Measurements from ENCODE around the gene PHLDB3.

The PHLDB3 gene

GRCh38 chr19:43447655-43448054 is 56.9 kb downstream of the PHLDB3 start:
- in situ Hi-C loops (cut with HindIII; ENCODE audit: low sequenced_read_pairs): loop anchor here (25.0 kb wide), 1 partner anchor 90 kb away; the partner anchor contains the start of genes ETHE1 and ZNF575

GRCh38 chr19:43446746-43447489 is 57.6 kb downstream of the PHLDB3 start:
- in situ Hi-C loops (cut with HindIII; ENCODE audit: low sequenced_read_pairs): loop anchor here (25.0 kb wide), 1 partner anchor 90 kb away; the partner anchor contains the start of genes ETHE1 and ZNF575

- in situ Hi-C loops (cut with HindIII; ENCODE audit: low sequenced_read_pairs): loop anchor here (25.0 kb wide), 1 partner anchor 92 kb away; the partner anchor contains the start of genes ETHE1 and ZNF575
These were observed 59.1 kb downstream of the PHLDB3 start for GRCh38 chr19:43445426-43445825.

- in situ Hi-C loops (cut with HindIII; ENCODE audit: low sequenced_read_pairs): loop anchor here (25.0 kb wide), 1 partner anchor 93 kb away; the partner anchor contains the start of genes ETHE1 and ZNF575
These were observed 59.8 kb downstream of the PHLDB3 start for GRCh38 chr19:43444531-43445287.

- in situ Hi-C loops (cut with HindIII; ENCODE audit: low sequenced_read_pairs): loop anchor here (25.0 kb wide), 1 partner anchor 93 kb away; the partner anchor contains the start of genes ETHE1 and ZNF575
These were observed 60.5 kb downstream of the PHLDB3 start for GRCh38 chr19:43444091-43444490.

- in situ Hi-C loops (cut with HindIII; ENCODE audit: low sequenced_read_pairs): loop anchor here (25.0 kb wide), 1 partner anchor 96 kb away; the partner anchor contains the start of genes ETHE1 and ZNF575
These were observed 62.8 kb downstream of the PHLDB3 start for GRCh38 chr19:43441716-43442115.

- in situ Hi-C loops (cut with HindIII; ENCODE audit: low sequenced_read_pairs): loop anchor here (25.0 kb wide), 1 partner anchor 98 kb away; the partner anchor contains the start of genes ETHE1 and ZNF575
These were observed 64.9 kb downstream of the PHLDB3 start for GRCh38 chr19:43439709-43440063.

- in situ Hi-C loops (cut with HindIII; ENCODE audit: low sequenced_read_pairs): loop anchor here (25.0 kb wide), 1 partner anchor 98 kb away; the partner anchor contains the start of genes ETHE1 and ZNF575
These were observed 65.4 kb downstream of the PHLDB3 start for GRCh38 chr19:43439032-43439708.

- in situ Hi-C loops (cut with HindIII; ENCODE audit: low sequenced_read_pairs): loop anchor here (25.0 kb wide), 1 partner anchor 99 kb away; the partner anchor contains the start of genes ETHE1 and ZNF575
These were observed 66.1 kb downstream of the PHLDB3 start for GRCh38 chr19:43438291-43439031.

- in situ Hi-C loops (cut with HindIII; ENCODE audit: low sequenced_read_pairs): loop anchor here (25.0 kb wide), 1 partner anchor 100 kb away; the partner anchor contains the start of genes ETHE1 and ZNF575
These were observed 66.8 kb downstream of the PHLDB3 start for GRCh38 chr19:43437712-43438111.

- in situ Hi-C loops (cut with HindIII; ENCODE audit: low sequenced_read_pairs): loop anchor here (25.0 kb wide), 1 partner anchor 100 kb away; the partner anchor contains the start of genes ETHE1 and ZNF575
These were observed 67.3 kb downstream of the PHLDB3 start for GRCh38 chr19:43437284-43437683.

GRCh38 chr19:43435775-43436174 is 68.8 kb downstream of the PHLDB3 start:
- in situ Hi-C loops (cut with HindIII; ENCODE audit: low sequenced_read_pairs): loop anchor here (25.0 kb wide), 1 partner anchor 102 kb away; the partner anchor contains the start of genes ETHE1 and ZNF575

- in situ Hi-C loops (cut with HindIII; ENCODE audit: low sequenced_read_pairs): loop anchor here (25.0 kb wide), 1 partner anchor 104 kb away; the partner anchor contains the start of genes ETHE1 and ZNF575
These were observed 70.9 kb downstream of the PHLDB3 start for GRCh38 chr19:43433689-43434088.

GRCh38 chr19:43433358-43433673 is 71.2 kb downstream of the PHLDB3 start:
- in situ Hi-C loops (cut with HindIII; ENCODE audit: low sequenced_read_pairs): loop anchor here (25.0 kb wide), 1 partner anchor 104 kb away; the partner anchor contains the start of genes ETHE1 and ZNF575

GRCh38 chr19:43430976-43431375 is 73.6 kb downstream of the PHLDB3 start:
- in situ Hi-C loops (cut with HindIII; ENCODE audit: low sequenced_read_pairs): loop anchor here (25.0 kb wide), 1 partner anchor 106 kb away; the partner anchor contains the start of genes ETHE1 and ZNF575

- in situ Hi-C loops (cut with HindIII; ENCODE audit: low sequenced_read_pairs): loop anchor here (25.0 kb wide), 1 partner anchor 107 kb away; the partner anchor contains the start of genes ETHE1 and ZNF575
These were observed 74.3 kb downstream of the PHLDB3 start for GRCh38 chr19:43430142-43430710.

GRCh38 chr19:43429395-43429794 is 75.2 kb downstream of the PHLDB3 start:
- in situ Hi-C loops (cut with HindIII; ENCODE audit: low sequenced_read_pairs): loop anchor here (10.0 to 25.0 kb wide), 2 partner anchors 108 to 125 kb away; partner anchors contain the start of genes ETHE1 and ZNF575

- in situ Hi-C loops (cut with HindIII; ENCODE audit: low sequenced_read_pairs): loop anchor here (10.0 to 25.0 kb wide), 2 partner anchors 112 to 121 kb away; partner anchors contain the start of genes ETHE1 and ZNF575
These were observed 78.8 kb downstream of the PHLDB3 start for GRCh38 chr19:43425567-43426392.
